ENCODE results near the gene FOXN1.

Gene FOXN1

DNA sequence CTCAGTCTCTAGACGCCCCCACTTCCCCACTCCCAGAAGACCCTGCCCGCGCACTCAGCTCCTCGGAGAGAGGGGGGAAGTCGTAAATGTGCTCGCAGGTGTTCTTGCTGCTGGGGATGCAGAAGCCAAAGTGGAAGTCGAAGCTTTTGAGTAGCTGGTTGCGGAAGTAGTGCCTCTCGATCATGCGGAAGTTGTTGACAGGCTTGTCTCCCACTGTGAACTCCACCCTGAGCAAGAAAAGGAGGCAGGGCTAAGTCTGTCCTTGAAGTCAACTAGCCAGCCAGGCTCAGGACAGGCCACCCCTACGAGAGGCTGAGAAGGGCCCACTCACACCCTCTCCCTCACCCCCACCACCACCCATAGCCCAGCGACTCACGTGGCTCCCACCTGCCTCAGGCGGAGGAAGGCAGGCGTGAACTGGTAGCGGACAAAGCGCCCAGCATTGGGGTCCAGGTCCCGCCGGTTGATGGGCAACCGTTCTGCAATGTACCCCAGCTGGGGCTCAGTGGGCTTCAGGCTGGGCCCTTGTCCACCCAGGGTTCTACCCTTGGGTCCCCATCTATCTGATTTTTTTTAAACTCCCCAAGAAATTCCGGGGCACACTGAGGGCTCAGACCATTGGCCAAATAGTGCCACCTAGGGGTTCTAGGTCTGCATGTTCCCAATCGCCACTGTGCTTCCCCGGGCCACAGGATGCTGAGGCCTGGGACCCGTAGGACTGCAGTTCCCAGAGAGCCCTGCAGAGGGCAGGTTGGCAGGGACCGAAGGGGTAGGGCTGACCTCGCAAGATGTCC is 41.7 kb downstream of the FOXN1 start:
- peak; percentile 84 for DNase-seq (ENCODE audit: low spot score)

DNA sequence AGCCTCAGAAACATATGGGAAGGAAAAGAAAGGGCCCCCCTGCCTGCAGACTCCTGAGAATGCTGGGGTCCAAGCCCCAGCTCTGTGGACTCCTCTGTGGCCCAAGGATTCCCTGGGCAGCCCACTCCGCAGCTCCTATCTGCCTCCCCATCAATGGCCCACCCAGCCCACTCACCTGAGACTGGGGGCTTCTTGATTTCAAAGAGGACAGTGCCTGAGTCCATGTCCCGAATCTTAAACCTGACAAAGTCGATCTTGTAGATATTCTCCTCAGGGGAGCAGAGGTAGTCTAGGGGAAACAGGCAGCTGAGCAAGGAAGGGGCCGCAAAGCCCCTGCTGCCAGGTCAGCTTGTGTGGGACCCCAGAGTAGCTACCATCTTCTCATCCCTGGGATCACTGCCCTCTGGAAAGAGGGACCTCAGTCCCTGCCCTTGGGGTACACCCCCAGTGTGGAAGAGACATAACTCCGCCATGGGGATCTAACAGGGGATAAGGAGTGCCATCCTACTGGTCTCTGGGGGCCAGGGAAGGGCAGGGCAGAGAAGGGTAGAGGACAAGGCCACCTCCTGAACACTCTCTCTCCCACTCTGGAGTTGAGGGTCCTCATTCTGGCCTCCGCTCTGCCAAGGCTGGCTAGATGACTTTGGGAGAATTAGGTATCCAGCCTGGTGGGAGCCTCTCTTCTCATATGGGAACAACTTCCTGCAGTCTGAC is 42.4 kb downstream of the FOXN1 start:
- no peak for DNase-seq (ENCODE audit: low spot score)

DNA sequence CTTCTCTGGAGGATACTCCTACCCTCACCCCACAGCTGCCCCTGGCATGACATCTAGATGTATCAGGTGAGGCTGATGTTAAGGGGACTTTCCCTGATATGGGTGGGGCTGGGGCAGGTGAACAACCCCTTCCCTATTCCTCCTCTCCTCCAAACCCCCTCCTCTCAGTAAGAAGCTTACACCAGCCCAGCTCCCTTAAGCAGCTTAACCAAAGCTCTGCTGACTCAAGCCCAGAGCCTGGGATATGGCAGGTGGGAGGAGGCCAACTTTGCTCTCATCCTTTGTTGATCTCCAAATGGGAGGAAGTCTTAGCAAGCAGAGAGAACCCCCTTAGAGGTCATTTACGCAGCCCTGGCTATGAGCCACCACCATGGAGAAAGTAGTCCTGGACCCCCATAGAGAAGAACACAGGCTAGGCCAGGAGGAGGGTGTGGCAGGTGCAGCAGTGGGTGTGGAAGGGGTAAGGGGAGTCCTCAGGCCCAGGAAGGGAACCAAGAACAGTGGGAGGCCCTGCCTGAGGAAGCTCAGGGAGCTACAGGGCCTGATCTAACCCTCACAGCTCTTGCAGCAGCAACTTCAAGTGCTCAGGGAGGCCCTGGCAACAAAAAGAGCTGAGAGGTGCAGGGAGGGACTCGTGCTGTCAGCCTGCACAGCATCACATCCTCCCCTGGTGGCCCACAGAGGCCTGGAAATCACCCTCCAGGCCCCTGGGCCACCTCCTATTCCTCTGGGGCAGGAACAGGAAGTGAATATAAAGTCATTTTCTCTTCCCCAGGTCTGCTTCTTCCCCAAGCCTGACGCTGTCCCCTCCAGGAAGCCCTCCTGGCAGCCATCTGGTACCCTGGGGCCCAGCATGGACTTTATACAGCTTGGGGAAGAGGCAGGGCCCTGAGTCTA is 43.3 kb downstream of the FOXN1 start:
- no peak for DNase-seq (ENCODE audit: low spot score)

DNA sequence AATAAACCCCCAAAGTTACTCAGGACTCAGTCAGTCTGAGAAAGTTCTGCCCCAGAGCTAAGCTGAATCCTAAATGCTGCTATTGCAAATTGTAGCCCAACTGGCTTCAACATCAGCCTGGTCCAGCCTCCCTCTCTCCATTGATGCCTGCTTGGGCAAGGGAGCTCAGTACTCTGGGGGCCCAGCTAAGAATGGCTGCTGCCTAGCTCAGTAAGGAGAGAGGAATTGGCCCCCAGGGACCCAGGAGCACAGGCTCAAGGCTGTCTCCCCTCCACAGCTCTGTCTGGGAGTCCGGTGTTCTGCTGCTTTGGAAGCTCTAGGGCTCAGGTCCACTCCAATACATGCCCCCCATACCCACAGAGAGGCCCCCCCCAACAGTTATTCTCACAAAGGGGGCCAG is 44.7 kb downstream of the FOXN1 start:
- DNase-seq (ENCODE audit: low spot score) = no peak

DNA sequence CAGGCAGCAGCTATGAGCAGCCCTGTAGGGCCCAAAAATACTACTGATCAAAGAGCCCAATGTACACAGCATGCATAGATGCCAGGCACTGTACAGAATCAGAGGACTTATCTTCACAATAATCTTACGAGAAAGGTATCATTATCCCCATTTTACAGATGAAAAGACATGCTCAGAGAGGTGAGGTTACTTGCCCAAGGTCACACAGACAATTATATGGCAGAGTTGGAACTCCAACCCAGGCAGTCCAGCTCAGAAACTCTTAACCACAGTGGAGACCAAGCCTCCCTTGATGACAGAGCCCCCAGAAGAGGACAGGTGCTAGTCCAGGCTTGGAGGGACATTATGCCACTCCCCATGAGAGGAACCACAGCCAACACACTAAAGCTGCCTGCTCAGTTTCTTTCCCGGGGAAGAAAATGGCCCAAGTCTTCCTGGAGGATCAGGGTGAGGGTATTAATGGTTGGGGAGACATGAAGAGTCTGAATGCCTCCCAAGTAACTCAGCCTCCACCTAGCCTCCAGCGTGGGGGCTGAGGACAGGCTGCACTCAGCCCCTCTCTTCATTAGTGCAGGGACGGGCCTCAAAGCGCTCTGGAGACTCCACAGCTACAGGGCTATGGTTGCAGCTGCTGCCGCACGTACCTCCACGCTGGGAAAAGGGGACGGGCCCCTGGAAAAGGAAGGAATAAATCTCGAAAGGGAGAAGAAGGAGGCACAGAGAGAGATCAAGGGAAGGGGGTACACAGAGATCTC is 45.5 kb downstream of the FOXN1 start:
- DNase-seq (ENCODE audit: low spot score) = peak; percentile 67

DNA sequence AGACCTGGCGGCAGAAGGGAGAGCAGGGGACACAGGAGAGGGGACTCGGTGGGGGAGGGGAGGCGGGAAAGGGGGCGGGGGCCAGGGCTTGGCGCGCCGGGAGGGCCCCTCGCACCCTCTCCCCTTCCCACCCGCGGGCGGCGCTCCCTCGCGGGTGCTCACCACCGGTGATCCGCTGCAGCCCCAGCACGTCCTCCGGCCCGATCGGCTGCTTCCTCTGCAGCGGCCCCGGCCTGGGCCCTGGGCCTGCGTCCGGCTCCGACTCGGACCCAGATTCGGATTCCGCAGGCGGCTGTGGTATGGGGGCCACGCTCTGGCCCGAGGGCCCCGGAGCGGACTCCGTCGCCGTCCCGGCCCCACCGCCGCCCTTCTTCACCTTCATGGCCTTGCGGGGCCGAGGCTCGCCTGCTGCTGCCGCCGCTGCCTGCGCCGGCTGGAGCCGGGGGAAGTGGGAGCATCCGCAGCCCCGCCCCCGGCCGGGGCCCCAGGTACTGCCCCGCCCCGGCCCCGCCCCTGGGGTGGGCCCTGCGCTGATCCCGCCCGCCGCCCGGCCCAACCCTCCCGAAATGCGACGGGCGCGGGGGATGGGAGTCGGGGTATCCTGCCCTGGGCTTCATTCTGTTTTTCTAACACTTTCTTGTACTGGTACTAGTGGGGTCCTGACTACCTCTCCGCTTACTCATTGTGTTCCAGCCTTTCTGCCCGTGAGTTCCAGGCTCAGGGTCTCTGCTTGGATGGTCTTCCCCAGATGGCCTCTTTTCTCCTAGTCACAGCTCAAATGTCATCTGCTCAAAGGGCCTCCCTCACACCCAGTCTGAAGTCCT is 46.2 kb downstream of the FOXN1 start, which contains the start of gene UNC119:
UNC119 (minus strand) TSS at position 449 of the 824 bp plus-strand sequence; CDS start at position 382, 67 bp downstream.
- peak; percentile 99 for DNase-seq (ENCODE audit: low spot score)

DNA sequence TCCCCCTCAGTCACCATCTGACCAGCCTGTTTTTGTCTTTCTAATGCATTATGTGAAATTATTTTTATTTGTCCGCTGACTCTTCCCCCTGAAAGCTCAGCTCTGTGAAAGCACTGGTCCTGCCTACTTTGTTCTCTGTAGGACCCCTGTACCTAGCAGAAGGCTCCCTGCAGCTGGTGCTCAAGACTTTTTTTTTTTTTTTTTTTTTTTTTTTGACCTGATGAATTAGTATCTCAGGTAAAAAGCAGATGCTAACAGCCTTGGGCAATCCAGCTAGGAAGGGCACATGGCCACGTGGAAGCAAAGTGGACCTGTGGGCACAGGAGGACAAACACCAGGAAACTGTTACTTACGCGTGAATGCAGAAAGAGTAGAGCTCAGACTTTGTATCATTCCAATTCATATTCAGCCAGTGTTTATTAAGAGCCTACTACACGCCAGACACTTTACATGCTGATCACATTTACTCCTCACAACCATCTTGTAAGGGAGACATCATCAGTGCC is 46.9 kb downstream of the FOXN1 start:
- no peak for DNase-seq (ENCODE audit: low spot score)

DNA sequence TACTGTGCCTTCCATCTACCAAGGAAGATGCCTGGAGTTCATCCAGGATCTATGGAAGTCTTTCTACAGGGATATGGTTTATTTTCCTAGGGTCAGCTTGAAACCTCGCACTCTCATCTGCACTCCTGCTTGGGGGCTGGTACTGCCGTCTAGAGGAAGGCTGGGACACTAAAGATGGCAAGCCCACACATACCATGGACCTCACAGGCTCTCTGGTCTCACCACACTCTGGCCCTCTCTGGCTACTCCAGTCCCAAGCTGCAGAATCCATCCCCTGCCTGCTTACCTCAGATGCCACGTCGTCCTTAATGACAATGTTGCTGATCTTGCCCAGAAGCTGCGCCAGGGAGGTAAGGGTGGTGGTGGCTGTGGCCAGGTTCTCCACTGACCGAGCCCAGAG is 48.4 kb downstream of the FOXN1 start:
- no peak for DNase-seq (ENCODE audit: low spot score)

DNA sequence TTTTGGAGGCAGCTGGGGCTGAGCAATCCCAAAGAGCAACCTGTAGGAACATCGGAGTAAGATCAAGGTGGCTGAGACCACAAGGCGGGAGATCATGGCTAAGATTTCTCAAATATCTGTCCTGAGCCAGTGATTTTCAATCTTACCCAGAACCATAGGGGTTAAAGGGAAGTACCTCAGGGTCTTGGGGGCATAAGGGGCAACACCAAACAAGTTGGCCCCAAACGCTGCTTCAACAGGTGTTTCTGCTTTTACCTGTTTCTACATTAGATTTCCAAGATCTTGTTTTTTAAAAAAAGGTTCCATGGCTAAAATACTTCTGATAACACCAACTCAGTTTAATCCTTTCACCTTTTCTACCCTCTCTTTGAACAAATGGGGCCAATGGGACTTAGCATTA is 48.9 kb downstream of the FOXN1 start:
- no peak for DNase-seq (ENCODE audit: low spot score)

DNA sequence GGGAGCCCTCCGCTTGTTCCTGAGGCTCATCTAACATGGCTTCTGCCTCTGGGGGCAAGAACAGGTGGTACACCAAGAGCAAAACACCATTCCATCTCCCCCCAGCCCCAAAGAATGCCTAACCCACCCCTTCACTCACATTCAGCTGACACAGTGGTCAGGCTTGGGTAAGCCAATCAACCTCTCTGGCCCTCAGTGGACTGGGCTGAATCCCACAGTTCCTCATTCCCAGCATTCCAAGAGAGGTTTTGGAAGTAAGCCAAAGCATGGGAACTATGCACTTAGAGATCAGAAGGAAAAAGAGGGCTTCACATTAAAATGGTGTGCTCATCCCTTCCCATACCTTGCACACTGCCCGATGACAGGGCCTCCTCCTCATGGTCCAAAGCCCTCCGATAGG is 57.3 kb downstream of the FOXN1 start:
- peak; percentile 53 for DNase-seq (ENCODE audit: low spot score)

DNA sequence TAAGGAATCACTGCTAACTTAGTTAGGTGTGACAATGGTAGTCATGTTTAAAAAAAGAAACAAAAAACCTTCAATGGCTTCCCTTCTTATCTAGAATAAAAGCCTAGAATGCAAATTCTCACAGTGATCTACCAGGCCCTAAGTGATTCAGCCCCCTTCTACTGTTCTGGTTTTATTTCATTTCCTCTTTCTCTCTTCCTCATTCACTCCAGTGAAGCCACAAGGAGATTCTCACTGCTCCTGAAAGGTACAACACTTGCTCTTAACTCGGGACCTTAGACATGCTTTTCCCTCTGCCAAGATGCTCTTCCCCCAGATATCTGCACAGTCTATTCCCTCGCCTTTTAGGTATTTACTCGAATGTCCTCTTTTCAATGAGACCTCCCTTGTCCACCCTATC is 61.5 kb downstream of the FOXN1 start:
- DNase-seq (ENCODE audit: low spot score) = no peak

DNA sequence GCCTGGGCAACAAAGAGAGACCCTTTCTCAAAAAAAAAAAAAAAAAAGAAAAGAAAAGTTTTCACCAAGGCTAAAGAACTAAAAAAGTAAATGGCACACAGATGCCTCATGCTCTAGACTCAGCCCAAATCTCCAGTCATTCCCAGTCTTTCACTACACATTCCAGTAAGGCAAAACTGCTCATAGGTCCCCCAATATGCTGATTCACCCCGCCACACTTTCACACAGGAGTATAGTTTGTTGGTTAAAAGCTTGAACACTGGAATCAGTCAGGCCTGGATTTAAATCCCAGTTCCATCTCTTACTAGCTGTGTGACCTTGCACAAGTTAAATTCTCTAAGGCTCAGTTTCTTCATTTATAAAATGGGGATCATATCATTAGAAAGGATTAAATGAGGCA is 63.3 kb downstream of the FOXN1 start:
- no peak for DNase-seq (ENCODE audit: low spot score)

DNA sequence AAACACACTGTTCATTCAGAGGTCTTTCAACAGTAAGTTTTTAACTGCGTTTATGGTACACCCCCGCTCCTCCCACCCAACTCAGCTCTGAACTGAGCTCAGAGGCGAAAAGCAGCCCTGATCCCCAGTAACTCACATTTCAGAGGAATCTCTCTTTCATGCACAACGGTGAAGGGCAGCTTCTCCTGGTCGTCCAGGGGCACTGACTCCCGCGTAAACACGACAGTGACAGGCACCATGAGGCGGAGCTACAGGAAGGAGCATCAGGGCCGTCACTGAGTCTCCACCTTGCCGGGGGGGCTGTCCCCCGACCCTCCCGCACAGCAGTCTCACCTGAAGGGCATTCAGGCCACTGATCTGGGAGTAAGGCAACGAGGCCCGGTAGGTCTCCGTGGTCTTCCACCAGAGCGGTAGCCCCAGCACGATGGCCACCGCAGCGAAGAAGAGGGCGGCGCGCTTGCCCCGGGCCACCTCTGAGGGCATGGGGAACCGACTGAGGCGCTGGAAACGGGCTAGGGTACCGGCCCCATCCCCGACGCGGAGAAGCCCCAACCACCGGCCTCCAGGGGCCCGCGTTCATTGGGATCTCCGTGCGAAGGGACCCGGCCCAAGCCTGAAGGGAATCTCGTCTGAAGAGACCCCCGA is 64.7 kb downstream of the FOXN1 start:
- peak; percentile 42 for DNase-seq (ENCODE audit: low spot score)

DNA sequence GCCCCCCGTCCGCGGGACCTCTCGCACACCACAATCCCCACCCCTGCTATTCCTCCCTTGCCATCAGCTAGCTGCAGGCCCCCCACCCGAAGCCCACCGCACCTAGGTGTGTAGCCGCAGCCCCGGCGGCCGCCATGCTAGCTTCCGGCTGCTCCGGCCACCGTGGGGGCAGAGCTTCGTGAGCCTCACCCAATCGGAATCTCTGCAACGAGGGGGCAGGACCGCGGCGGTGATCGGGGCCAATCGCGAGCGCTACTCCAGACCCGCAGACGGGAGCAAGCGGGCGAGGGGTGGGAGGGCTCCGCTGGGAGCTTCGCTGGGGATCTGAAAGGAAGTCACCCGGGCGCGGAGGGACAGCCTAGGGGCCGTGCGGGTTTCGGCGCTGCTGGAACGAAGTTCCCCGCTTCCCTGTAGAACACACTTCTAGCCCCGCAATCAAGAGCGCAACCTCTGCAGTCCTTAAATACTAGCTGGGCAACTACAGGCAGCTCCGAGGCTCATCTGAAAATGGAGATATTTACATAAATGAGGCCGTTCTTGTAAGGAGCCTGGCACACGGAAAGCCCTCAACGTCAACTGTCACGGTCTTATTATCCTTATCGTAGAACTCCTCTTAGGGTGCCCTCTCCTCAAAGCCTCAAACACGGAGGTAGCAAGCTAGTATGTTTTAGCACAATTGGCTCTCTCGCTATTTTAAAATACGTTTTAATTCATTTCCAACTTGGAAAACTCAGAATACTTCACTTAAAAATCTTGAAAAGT is 65.4 kb downstream of the FOXN1 start, which contains the start of gene PIGS:
PIGS (minus strand) TSS at position 164 of the 762 bp plus-strand sequence; CDS start at position 136, 28 bp downstream.
- peak; percentile 99 for DNase-seq (ENCODE audit: low spot score)

DNA sequence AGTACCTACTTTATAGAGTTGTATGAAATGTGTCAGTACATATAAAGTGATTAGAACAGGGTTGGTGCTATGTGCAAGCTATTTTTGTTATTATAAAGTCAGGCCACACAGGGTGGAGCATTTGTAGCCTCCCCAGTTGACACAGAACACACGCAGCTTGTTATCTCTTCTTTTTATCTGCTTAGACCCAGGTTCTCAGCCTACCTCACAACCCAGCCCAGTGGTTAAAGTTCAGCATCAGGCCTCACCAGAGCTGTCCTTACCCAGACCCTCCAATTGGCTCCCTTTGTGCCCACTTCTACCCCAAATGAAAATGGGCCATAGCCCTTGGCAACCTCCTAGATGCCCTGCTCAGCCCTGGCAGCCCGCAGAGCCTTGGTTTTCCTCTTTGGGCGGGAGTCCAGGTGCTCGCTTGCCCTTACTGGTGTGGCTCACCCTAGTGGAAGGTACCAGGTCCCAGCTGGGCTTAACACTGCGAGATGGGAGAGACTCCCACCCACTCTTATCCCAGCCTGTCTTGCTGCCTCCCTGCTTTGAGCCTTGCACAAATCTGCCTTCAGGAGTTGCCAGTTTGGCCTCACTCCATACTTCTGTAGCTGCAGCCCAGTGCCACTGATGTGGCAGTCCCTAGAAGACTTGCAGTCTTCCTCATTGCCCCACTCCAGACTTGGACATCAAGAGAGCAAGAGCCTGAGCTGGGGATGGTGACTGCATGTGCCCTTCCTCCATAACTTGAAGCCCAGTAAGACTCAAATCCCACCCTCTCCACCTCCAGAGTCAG is 66.3 kb downstream of the FOXN1 start:
- no peak for DNase-seq (ENCODE audit: low spot score)

DNA sequence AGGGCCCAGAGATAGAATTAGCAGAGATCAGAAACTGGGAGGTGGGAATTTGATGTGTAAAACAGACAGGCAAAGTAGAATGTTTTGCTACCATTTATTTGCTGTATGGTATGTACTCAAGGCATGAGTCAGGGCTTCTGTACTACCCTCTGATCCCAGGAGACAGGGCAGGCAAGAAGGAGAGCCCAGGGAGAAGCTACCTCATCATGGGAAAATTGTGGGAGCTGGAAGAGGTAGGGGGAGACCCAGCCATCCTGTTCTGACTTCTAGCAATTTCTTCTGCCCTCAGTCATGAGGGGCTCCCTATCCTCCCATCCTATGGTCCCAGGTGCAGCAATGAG is 66.9 kb downstream of the FOXN1 start:
- DNase-seq (ENCODE audit: low spot score) = no peak

DNA sequence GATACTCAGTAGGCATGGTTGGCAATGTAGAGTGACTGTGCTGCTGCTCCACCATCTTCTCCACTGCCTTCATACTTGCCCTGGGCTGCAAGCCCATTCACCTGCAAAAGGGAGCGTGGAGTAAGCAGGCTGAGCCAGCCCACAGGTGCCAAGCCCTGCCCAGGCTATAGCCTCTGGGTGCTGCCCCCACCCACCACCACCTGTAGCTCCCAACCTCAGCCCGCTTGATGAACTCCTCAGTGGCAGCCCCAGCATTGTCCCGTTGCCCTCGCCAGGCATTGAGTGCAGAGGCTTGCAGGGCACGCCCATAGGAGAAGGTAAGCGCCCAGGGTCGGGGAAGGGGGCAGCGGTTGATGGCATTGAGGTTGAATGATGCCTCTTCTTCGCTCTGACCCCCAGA is 67.4 kb downstream of the FOXN1 start:
- DNase-seq (ENCODE audit: low spot score) = no peak

DNA sequence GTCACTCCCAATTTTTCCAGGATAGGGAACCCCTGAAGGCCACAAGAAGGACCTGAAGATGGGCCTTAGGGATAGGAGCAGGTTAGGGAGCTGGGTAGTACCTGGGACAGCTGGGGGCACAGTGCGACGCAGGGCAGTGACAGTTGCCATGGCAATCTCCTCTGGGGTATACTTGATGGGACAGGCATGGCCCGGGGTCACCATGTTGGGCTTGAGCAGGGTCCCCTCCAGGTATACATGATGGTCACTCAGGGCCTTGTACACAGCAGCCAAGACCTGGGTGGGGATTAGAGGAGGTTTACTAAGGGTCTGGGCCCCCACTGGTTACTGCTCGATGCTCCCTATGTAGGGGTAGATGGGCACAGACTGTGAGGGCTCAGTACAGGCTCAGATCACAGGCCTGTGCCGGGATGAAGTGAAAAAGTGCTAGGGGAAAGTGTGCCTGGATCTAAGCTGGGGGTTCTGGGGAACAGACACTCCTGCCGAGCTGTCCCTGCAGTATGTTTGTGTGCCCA is 67.9 kb downstream of the FOXN1 start:
- DNase-seq (ENCODE audit: low spot score) = no peak

All from GM03348 (cell line).